Neuronal stem cell (in vitro differentiated cells): ENCODE measurements around the gene CCDC102A.
"Not testable (repeated sequence)": the region's sequence is repeated elsewhere in the genome, so short reads cannot be mapped to it uniquely, and the experiment has no call there.

ENCODE experiments used
- DNase-seq: peaks from one replicate; pipeline ENCODE4 v3.0.0-alpha.2; 2013; ENCODE audit warnings: low spot score
- H2AFZ ChIP-seq: one replicate; pipeline ENCODE4 v1.6.1; 2013; ENCODE audit warnings: mild to moderate bottlenecking, low read length, inconsistent platforms
- H2AK5ac ChIP-seq: 2 replicates; pipeline ENCODE4 v1.6.1; 2013; ENCODE audit warnings: low read depth, mild to moderate bottlenecking, inconsistent platforms, low read length, moderate library complexity, mixed read lengths
- H2BK120ac ChIP-seq: 2 replicates; pipeline ENCODE4 v1.6.1; 2013; ENCODE audit warnings: low read depth, mild to moderate bottlenecking, inconsistent platforms, low read length, moderate library complexity, mixed read lengths
- H2BK12ac ChIP-seq: one replicate; pipeline ENCODE4 v1.6.1; 2013; ENCODE audit warnings: low read length, inconsistent platforms
- H2BK15ac ChIP-seq: 2 replicates; pipeline ENCODE4 v1.6.1; 2013; ENCODE audit warnings: mild to moderate bottlenecking, low read length, inconsistent platforms, mixed read lengths
- H2BK5ac ChIP-seq: one replicate; pipeline ENCODE4 v1.6.1; 2013; ENCODE audit warnings: inconsistent platforms, mild to moderate bottlenecking, low read length, moderate library complexity
- H3K14ac ChIP-seq: one replicate; pipeline ENCODE4 v1.6.1; 2013; ENCODE audit warnings: low read length, inconsistent platforms
- H3K18ac ChIP-seq: 2 replicates; pipeline ENCODE4 v1.6.1; 2013; ENCODE audit warnings: low read length, inconsistent platforms
- H3K23ac ChIP-seq: 2 replicates; pipeline ENCODE4 v1.6.1; 2013; ENCODE audit warnings: low read depth, mild to moderate bottlenecking, mixed read lengths, low read length, inconsistent platforms; ENCODE audit not compliant: poor library complexity
- H3K27ac ChIP-seq: replicated peaks from 3 replicates; pipeline ENCODE4 v1.5.1; 2013; ENCODE audit warnings: low read length, inconsistent platforms
- H3K27me3 ChIP-seq, 3 experiments: 2 replicates each; pipeline ENCODE4 v1.6.1; 2013; ENCODE audit warnings: low read length in 3 of 3, mild to moderate bottlenecking in 2 of 3, inconsistent platforms in 1 of 3, low read depth in 1 of 3, mixed read lengths in 1 of 3, moderate library complexity in 1 of 3; ENCODE audit not compliant: control insufficient read depth in 3 of 3, insufficient read depth in 3 of 3
- H3K36me3 ChIP-seq, 2 donors: replicated peaks in 1 of 2; 2 replicates each; pipeline ENCODE4 v1.6.1; 2013; ENCODE audit warnings: low read length in 2 of 2; ENCODE audit not compliant: control insufficient read depth in 2 of 2, insufficient read depth in 2 of 2
- H3K4ac ChIP-seq: 2 replicates; pipeline ENCODE4 v1.6.1; 2013; ENCODE audit warnings: inconsistent platforms, mild to moderate bottlenecking, low read length, moderate library complexity
- H3K4me1 ChIP-seq, 2 donors: 1 replicate in 1 of 2; 2 replicates in 1 of 2; pipeline ENCODE4 v1.6.1; 2013; ENCODE audit warnings: low read length in 2 of 2, low read depth in 1 of 2; ENCODE audit not compliant: control insufficient read depth in 2 of 2, insufficient read depth in 1 of 2
- H3K4me2 ChIP-seq: one replicate; pipeline ENCODE4 v1.6.1; 2013; ENCODE audit warnings: mild to moderate bottlenecking, low read length, inconsistent platforms; ENCODE audit not compliant: insufficient read depth, poor library complexity, severe bottlenecking
- H3K4me3 ChIP-seq, 2 donors: 2 replicates each; pipeline ENCODE4 v1.5.1; 2013; ENCODE audit warnings: low read length in 2 of 2, mild to moderate bottlenecking in 2 of 2, inconsistent platforms in 1 of 2, moderate library complexity in 1 of 2
- H3K79me1 ChIP-seq: one replicate; pipeline ENCODE4 v1.6.1; 2013; ENCODE audit warnings: low read depth, mild to moderate bottlenecking, inconsistent platforms, low read length, moderate library complexity
- H3K9ac ChIP-seq: one replicate; pipeline ENCODE4 v1.6.1; 2013; ENCODE audit warnings: mild to moderate bottlenecking, low read depth, low read length, inconsistent platforms; ENCODE audit not compliant: poor library complexity
- H3K9me3 ChIP-seq, 2 donors: replicated peaks in 1 of 2; 2 replicates each; pipeline versions ENCODE3 to v1.6.1; 2013; ENCODE audit warnings: low read length in 2 of 2, mild to moderate bottlenecking in 2 of 2, inconsistent platforms in 1 of 2, low read depth in 1 of 2, mixed read lengths in 1 of 2, moderate library complexity in 1 of 2; ENCODE audit not compliant: control insufficient read depth in 2 of 2, insufficient read depth in 1 of 2
- H4K8ac ChIP-seq: one replicate; pipeline ENCODE4 v1.6.1; 2013; ENCODE audit warnings: low read depth, mild to moderate bottlenecking, inconsistent platforms, low read length, moderate library complexity
- H4K91ac ChIP-seq: one replicate; pipeline ENCODE4 v1.6.1; 2013; ENCODE audit warnings: low read length, low read depth, mild to moderate bottlenecking, inconsistent platforms; ENCODE audit not compliant: poor library complexity
- WGBS, 2 donors: extraction: QIAGEN DNeasy Blood & Tissue Kit; methylation state at CpG; one replicate each; pipeline ENCODE4 v1.1.7; 2013; ENCODE audit warnings: missing lambda C conversion rate in 2 of 2, mixed read lengths in 1 of 2; ENCODE audit not compliant: insufficient read length in 2 of 2, insufficient replicate concordance in 1 of 2; ENCODE audit errors: extremely low coverage in 2 of 2; 5-methylcytosine and 5-hydroxymethylcytosine counted together

Gene CCDC102A

GRCh38 chr16:57500578-57501111 is 35.7 kb downstream of the CCDC102A start:
- H3K9ac ChIP-seq: no peak overlapping the region
- H3K4me1 ChIP-seq: peaks cover 0 to 5% of the 10 kb centered on the region in 2 donors
- H3K27me3 ChIP-seq: peaks cover 0 to 40% (median 0%) of the 10 kb centered on the region in 3 experiments
- H3K23ac ChIP-seq: peak overlapping the region; percentile 52
- no peak overlapping the region for H2BK120ac ChIP-seq
- H2AK5ac ChIP-seq: no peak overlapping the region
- no peak overlapping the region for H3K4ac ChIP-seq
- no peak overlapping the region for H2BK12ac ChIP-seq
- no peak overlapping the region for H3K4me3 ChIP-seq
- no peak overlapping the region for H2BK5ac ChIP-seq
- no peak overlapping the region for H4K91ac ChIP-seq
- H3K36me3 ChIP-seq: no peaks in the 10 kb centered on the region
- H3K79me1 ChIP-seq: no peaks in the 10 kb centered on the region
- H3K18ac ChIP-seq: no peak overlapping the region
- no peak overlapping the region for H4K8ac ChIP-seq
- H3K4me2 ChIP-seq: no peak overlapping the region
- no peak for DNase-seq
- no peaks in the 10 kb centered on the region for H3K9me3 ChIP-seq
- H2AFZ ChIP-seq: peak overlapping the region; percentile 62
- no peak overlapping the region for H2BK15ac ChIP-seq
- no peak overlapping the region for H3K14ac ChIP-seq
- WGBS, 2 donors: no CpG with 5 or more reads among the region's 9 CpGs
- H3K27ac ChIP-seq: no peak overlapping the region

- H3K4ac ChIP-seq, H2BK120ac ChIP-seq, H2AFZ ChIP-seq, H3K4me3 ChIP-seq, H3K4me1 ChIP-seq, H4K8ac ChIP-seq, H2BK5ac ChIP-seq, H2BK12ac ChIP-seq, H4K91ac ChIP-seq, H3K36me3 ChIP-seq, H3K9me3 ChIP-seq, DNase-seq, H3K79me1 ChIP-seq, H3K14ac ChIP-seq, H3K9ac ChIP-seq, H2BK15ac ChIP-seq, H3K4me2 ChIP-seq, H2AK5ac ChIP-seq, H3K18ac ChIP-seq, H3K27ac ChIP-seq, H3K23ac ChIP-seq: not testable (repeated sequence)
- H3K27me3 ChIP-seq: peaks cover 0 to 34% (median 0%) of the 10 kb centered on the region in 3 experiments
- no CpG with 5 or more reads among the region's 11 CpGs for WGBS, 2 donors
Measured at GRCh38 chr16:57499941-57500340, 36.4 kb downstream of the CCDC102A start.

- WGBS, 2 donors: no CpG with 5 or more reads among the region's 4 CpGs
- Histone ChIP-seq H2BK12ac (no peak overlapping the region), H3K23ac (no peak overlapping the region), H4K91ac (no peak overlapping the region), H2BK15ac (no peak overlapping the region), H3K4ac (no peak overlapping the region), H3K27me3 (peaks cover 0 to 18% (median 0%) of the 10 kb centered on the region in 3 experiments), H3K4me3 (no peak overlapping the region), H2AK5ac (no peak overlapping the region), H2BK5ac (no peak overlapping the region), H3K4me1 (peaks cover 2 to 5% of the 10 kb centered on the region in 2 donors), H2BK120ac (no peak overlapping the region), H3K18ac (no peak overlapping the region), H3K9ac (no peak overlapping the region), H3K9me3 (no peaks in the 10 kb centered on the region), H3K14ac (no peak overlapping the region), H2AFZ (no peak overlapping the region), H3K36me3 (no peaks in the 10 kb centered on the region), H4K8ac (no peak overlapping the region), H3K4me2 (no peak overlapping the region), H3K79me1 (no peaks in the 10 kb centered on the region), H3K27ac (no peak overlapping the region)
- no peak for DNase-seq
Measured at GRCh38 chr16:57498031-57498430, 38.3 kb downstream of the CCDC102A start.

- Histone ChIP-seq H3K9me3 (no peaks in the 10 kb centered on the region), H3K4ac (no peak overlapping the region), H3K4me2 (no peak overlapping the region), H3K36me3 (no peaks in the 10 kb centered on the region), H4K91ac (no peak overlapping the region), H2BK15ac (no peak overlapping the region), H3K9ac (no peak overlapping the region), H3K27me3 (peaks cover 0 to 14% (median 0%) of the 10 kb centered on the region in 3 experiments), H3K23ac (no peak overlapping the region), H3K18ac (peak overlapping the region; percentile 73), H3K14ac (no peak overlapping the region), H3K4me3 (no peak overlapping the region), H3K4me1 (peaks cover 2 to 5% of the 10 kb centered on the region in 2 donors), H2BK12ac (no peak overlapping the region), H3K27ac (no peak overlapping the region), H2AK5ac (no peak overlapping the region), H4K8ac (no peak overlapping the region), H2AFZ (no peak overlapping the region), H2BK120ac (no peak overlapping the region), H2BK5ac (no peak overlapping the region), H3K79me1 (no peaks in the 10 kb centered on the region)
- DNase-seq: no peak
- no CpG with 5 or more reads among the region's 13 CpGs for WGBS, 2 donors
Measured at GRCh38 chr16:57497121-57497520, 39.2 kb downstream of the CCDC102A start.
